ENCODE data around the gene KARS1. TPM values are rescaled to one million over a fixed set of nuclear protein-coding genes. Genes with fewer than 3 reads are reported as not detected.

KARS1 gene
- 258 and 267 TPM in 2 replicates for total RNA-seq (2014; rRNA removed; shearing (Covaris generic))

GRCh38 chr16:75647492-75648264 lies at the start of gene KARS1, which contains the start of gene TERF2IP:
TSS of gene KARS1 (minus strand) at chr16:75647665. CDS start at chr16:75647639, 26 bp downstream.
TSS of gene TERF2IP (plus strand) at chr16:75647773. CDS start at chr16:75647883, 110 bp downstream.

GRCh38 chr16:75676909-75677308 lies 29.4 kb upstream of the KARS1 start, which contains the start of gene CPHXL2:
TSS of gene CPHXL2 (minus strand) at chr16:75677009. CDS start at chr16:75676999, 10 bp downstream.

GRCh38 chr16:75622761-75623605 lies 24.5 kb downstream of the KARS1 start, which contains the start of gene ADAT1:
TSS of gene ADAT1 (minus strand) at chr16:75623281. CDS start at chr16:75620799, 2,482 bp downstream.

Other genes starting within 250 kb of the KARS1 start
- 54.0 and 63.1 TPM in 2 replicates for gene CFDP1, start 214.2 kb downstream of the KARS1 start, total RNA-seq (2014; rRNA removed; shearing (Covaris generic))
- 9.4 and 20.4 TPM in 2 replicates for gene TMEM170A, start 183.0 kb downstream of the KARS1 start, total RNA-seq (2014; rRNA removed; shearing (Covaris generic))
- 5.5 and 6.0 TPM in 2 replicates for gene CHST6, start 152.2 kb downstream of the KARS1 start, total RNA-seq (2014; rRNA removed; shearing (Covaris generic))
- gene CHST5, start 111.6 kb downstream of the KARS1 start, total RNA-seq (2014; rRNA removed; shearing (Covaris generic)) = 0.16 and 0.98 TPM in 2 replicates
- 14.0 and 21.2 TPM in 2 replicates for gene TMEM231, start 91.4 kb downstream of the KARS1 start, total RNA-seq (2014; rRNA removed; shearing (Covaris generic))
- gene GABARAPL2, start 81.3 kb downstream of the KARS1 start, total RNA-seq (2014; rRNA removed; shearing (Covaris generic)) = 25.5 and 35.7 TPM in 2 replicates
- gene ADAT1, start 24.4 kb downstream of the KARS1 start, total RNA-seq (2014; rRNA removed; shearing (Covaris generic)) = 68.1 and 80.6 TPM in 2 replicates
- 83.5 and 90.2 TPM in 2 replicates for gene TERF2IP, start 108 bp upstream of the KARS1 start, total RNA-seq (2014; rRNA removed; shearing (Covaris generic))
- not detected in 2 replicates for gene CPHXL2, start 29.3 kb upstream of the KARS1 start, total RNA-seq (2014; rRNA removed; shearing (Covaris generic))
- not detected in 2 replicates for gene DUXB, start 53.8 kb upstream of the KARS1 start, total RNA-seq (2014; rRNA removed; shearing (Covaris generic))
- gene CPHXL, start 78.8 kb upstream of the KARS1 start, total RNA-seq (2014; rRNA removed; shearing (Covaris generic)) = not detected in 2 replicates